Liver (tissue), 3 donors: ENCODE measurements around the gene SREBF2.

Source experiments
- EGR1 ChIP-seq, 2 donors: IDR thresholded peaks; 2 replicates each; pipeline ENCODE4 v1.6.1; 2016 to 2018; ENCODE audit warnings: antibody characterized with exemption in 2 of 2, low read depth in 2 of 2
- GABPA ChIP-seq, 2 donors: IDR thresholded peaks in 1 of 2; conservative IDR thresholded peaks in 1 of 2; 2 replicates each; pipeline ENCODE4 v1.6.1; 2016; ENCODE audit warnings: antibody characterized with exemption in 2 of 2, mild to moderate bottlenecking in 1 of 2, moderate library complexity in 1 of 2
- JUND ChIP-seq, 2 donors: IDR thresholded peaks; 2 replicates each; pipeline ENCODE4 v1.6.1; 2016; ENCODE audit warnings: antibody characterized with exemption in 2 of 2
- SP1 ChIP-seq: IDR thresholded peaks from 2 replicates; pipeline ENCODE4 v1.6.1; 2018; ENCODE audit warnings: antibody characterized with exemption, mild to moderate bottlenecking
- TAF1 ChIP-seq: conservative IDR thresholded peaks from 2 replicates; pipeline ENCODE4 v1.6.1; 2016; ENCODE audit warnings: antibody characterized with exemption, mild to moderate bottlenecking
- TF ChIP-seq, protein P1 (sequence below): fragments of 150-350 bp; IDR thresholded peaks from 2 replicates; pipeline ENCODE4 v1.5.1; 2017; ENCODE audit warnings: improper control_type of control experiment, low read depth, low read length; ENCODE audit not compliant: missing input control
- TF ChIP-seq, protein P2 (sequence below): IDR thresholded peaks from 2 replicates; pipeline ENCODE4 v1.6.1; 2016; ENCODE audit warnings: antibody characterized with exemption
- TF ChIP-seq, protein P3 (sequence below): IDR thresholded peaks from 2 replicates; pipeline ENCODE4 v1.6.1; 2016; ENCODE audit warnings: antibody characterized with exemption, mild to moderate bottlenecking
- donor health status: healthy.
- donor health status: healthy.

DNA sequence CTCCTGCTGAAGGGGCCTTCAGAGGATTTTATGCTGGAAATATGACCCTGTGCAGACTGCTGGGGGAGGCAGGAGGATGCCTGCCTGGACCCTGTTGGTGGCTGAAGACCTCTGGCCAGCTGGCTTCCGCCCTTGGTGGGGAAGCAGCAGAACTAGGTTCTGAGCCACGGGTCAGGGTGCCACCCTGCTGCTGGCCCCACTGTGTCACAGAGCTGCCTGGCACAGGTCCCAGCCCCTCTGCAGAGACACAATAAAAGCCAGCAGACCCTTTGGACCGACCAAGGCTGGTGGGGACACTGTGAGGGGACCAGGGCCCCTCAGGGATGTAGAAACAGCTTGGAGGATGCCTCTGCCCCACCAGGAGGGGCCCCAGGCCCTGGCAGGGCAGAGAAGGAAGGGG lies 6.9 kb upstream of the SREBF2 start:
- TF ChIP-seq EGR1 (IDR thresholded peaks at IDR 0.05; ENCODE audit: low read depth in 2 of 2) (no peak), TAF1 (no peak), JUND (IDR thresholded peaks at IDR 0.05) (no peak), SP1 (no peak), GABPA (IDR thresholded peaks at IDR 0.05 in 1 of 2, conservative IDR thresholded peaks at IDR 0.05 in 1 of 2) (no peak)
- TF ChIP-seq, protein P1, sequence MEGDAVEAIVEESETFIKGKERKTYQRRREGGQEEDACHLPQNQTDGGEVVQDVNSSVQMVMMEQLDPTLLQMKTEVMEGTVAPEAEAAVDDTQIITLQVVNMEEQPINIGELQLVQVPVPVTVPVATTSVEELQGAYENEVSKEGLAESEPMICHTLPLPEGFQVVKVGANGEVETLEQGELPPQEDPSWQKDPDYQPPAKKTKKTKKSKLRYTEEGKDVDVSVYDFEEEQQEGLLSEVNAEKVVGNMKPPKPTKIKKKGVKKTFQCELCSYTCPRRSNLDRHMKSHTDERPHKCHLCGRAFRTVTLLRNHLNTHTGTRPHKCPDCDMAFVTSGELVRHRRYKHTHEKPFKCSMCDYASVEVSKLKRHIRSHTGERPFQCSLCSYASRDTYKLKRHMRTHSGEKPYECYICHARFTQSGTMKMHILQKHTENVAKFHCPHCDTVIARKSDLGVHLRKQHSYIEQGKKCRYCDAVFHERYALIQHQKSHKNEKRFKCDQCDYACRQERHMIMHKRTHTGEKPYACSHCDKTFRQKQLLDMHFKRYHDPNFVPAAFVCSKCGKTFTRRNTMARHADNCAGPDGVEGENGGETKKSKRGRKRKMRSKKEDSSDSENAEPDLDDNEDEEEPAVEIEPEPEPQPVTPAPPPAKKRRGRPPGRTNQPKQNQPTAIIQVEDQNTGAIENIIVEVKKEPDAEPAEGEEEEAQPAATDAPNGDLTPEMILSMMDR, result no peak
- TF ChIP-seq, protein P2, sequence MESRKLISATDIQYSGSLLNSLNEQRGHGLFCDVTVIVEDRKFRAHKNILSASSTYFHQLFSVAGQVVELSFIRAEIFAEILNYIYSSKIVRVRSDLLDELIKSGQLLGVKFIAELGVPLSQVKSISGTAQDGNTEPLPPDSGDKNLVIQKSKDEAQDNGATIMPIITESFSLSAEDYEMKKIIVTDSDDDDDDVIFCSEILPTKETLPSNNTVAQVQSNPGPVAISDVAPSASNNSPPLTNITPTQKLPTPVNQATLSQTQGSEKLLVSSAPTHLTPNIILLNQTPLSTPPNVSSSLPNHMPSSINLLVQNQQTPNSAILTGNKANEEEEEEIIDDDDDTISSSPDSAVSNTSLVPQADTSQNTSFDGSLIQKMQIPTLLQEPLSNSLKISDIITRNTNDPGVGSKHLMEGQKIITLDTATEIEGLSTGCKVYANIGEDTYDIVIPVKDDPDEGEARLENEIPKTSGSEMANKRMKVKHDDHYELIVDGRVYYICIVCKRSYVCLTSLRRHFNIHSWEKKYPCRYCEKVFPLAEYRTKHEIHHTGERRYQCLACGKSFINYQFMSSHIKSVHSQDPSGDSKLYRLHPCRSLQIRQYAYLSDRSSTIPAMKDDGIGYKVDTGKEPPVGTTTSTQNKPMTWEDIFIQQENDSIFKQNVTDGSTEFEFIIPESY, result no peak
- TF ChIP-seq, protein P3, sequence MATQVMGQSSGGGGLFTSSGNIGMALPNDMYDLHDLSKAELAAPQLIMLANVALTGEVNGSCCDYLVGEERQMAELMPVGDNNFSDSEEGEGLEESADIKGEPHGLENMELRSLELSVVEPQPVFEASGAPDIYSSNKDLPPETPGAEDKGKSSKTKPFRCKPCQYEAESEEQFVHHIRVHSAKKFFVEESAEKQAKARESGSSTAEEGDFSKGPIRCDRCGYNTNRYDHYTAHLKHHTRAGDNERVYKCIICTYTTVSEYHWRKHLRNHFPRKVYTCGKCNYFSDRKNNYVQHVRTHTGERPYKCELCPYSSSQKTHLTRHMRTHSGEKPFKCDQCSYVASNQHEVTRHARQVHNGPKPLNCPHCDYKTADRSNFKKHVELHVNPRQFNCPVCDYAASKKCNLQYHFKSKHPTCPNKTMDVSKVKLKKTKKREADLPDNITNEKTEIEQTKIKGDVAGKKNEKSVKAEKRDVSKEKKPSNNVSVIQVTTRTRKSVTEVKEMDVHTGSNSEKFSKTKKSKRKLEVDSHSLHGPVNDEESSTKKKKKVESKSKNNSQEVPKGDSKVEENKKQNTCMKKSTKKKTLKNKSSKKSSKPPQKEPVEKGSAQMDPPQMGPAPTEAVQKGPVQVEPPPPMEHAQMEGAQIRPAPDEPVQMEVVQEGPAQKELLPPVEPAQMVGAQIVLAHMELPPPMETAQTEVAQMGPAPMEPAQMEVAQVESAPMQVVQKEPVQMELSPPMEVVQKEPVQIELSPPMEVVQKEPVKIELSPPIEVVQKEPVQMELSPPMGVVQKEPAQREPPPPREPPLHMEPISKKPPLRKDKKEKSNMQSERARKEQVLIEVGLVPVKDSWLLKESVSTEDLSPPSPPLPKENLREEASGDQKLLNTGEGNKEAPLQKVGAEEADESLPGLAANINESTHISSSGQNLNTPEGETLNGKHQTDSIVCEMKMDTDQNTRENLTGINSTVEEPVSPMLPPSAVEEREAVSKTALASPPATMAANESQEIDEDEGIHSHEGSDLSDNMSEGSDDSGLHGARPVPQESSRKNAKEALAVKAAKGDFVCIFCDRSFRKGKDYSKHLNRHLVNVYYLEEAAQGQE, result no peak
